GM23248 (cell line): ENCODE data around the gene IKZF3.

ENCODE experiments used
- EZH2 ChIP-seq: fragments of 200-600 bp; sonication (generic); IDR thresholded peaks from 2 replicates; pipeline ENCODE4 v1.6.1; 2018; ENCODE audit warnings: antibody characterized with exemption, mild to moderate bottlenecking; ENCODE audit not compliant: insufficient read depth, poor library complexity, severe bottlenecking
- EZH2phosphoT487 ChIP-seq: fragments of 200-600 bp; sonication (generic); IDR thresholded peaks from 2 replicates; pipeline ENCODE4 v1.6.1; 2018; ENCODE audit warnings: antibody characterized with exemption, moderate library complexity, mild to moderate bottlenecking, low read depth; ENCODE audit not compliant: insufficient read depth

GRCh38 chr17:39722104-39722503 is 142.0 kb downstream of the IKZF3 start:
- TF ChIP-seq EZH2 (no peak), EZH2phosphoT487 (no peak)
